HG02588 (cell line): ENCODE data around the gene ADSL.

Experiments used
- ATAC-seq: cut with Tn5 transposase; IDR thresholded peaks from one replicate; pipeline ENCODE4 v1.9.1; 2021; ENCODE audit warnings: mild to moderate bottlenecking, moderate library complexity; ENCODE audit not compliant: unreplicated experiment

The ADSL gene

GRCh38 chr22:40433416-40434090, 87.3 kb downstream of the ADSL start:
- no peak for ATAC-seq

- ATAC-seq: no peak
These were observed 87.8 kb downstream of the ADSL start for GRCh38 chr22:40434106-40434505.

GRCh38 chr22:40434745-40435144, 88.4 kb downstream of the ADSL start:
- ATAC-seq: no peak

- ATAC-seq: peak; percentile 56
These were observed 90.5 kb downstream of the ADSL start for GRCh38 chr22:40436505-40437431.
